ENCODE data around the gene TAF15.

TAF15 gene

GRCh38 chr17:35788477-35789368, 20.6 kb upstream of the TAF15 start:
- DNase-seq = no peak

GRCh38 chr17:35790841-35791240, 18.4 kb upstream of the TAF15 start:
- DNase-seq = no peak

GRCh38 chr17:35791681-35792350, 17.5 kb upstream of the TAF15 start:
- DNase-seq = no peak

- DNase-seq = no peak
These were observed 16.0 kb upstream of the TAF15 start for GRCh38 chr17:35793257-35793656.

- no peak for DNase-seq
These were observed 14.0 kb upstream of the TAF15 start, which contains the start of gene MMP28 for GRCh38 chr17:35795007-35795870. TSS of gene MMP28 (minus strand) at chr17:35795641. CDS start at chr17:35795377, 264 bp downstream.

- DNase-seq = no peak
These were observed 13.4 kb upstream of the TAF15 start for GRCh38 chr17:35795871-35796265.

- DNase-seq = no peak
These were observed 12.3 kb upstream of the TAF15 start for GRCh38 chr17:35796942-35797341.

- DNase-seq = no peak
These were observed 11.9 kb upstream of the TAF15 start for GRCh38 chr17:35797370-35797769.

- no peak for DNase-seq
These were observed 11.4 kb upstream of the TAF15 start for GRCh38 chr17:35797918-35798317.

- peak in 1 of 2 donors; percentile 48 for DNase-seq
These were observed 9.3 kb upstream of the TAF15 start for GRCh38 chr17:35799942-35800341.

GRCh38 chr17:35801583-35802224, 7.6 kb upstream of the TAF15 start:
- DNase-seq = peak; percentile 54 to 59

GRCh38 chr17:35804658-35805192, 4.6 kb upstream of the TAF15 start:
- DNase-seq = peak in 1 of 2 donors; percentile 95

- no peak for DNase-seq
These were observed 1.7 kb upstream of the TAF15 start for GRCh38 chr17:35807371-35808144.

- DNase-seq = no peak
These were observed 883 bp upstream of the TAF15 start for GRCh38 chr17:35808240-35808961.

GRCh38 chr17:35809855-35810461, 674 bp downstream of the TAF15 start:
- DNase-seq = no peak

- DNase-seq = no peak
These were observed 2.5 kb downstream of the TAF15 start for GRCh38 chr17:35811759-35812158.

- DNase-seq = no peak
These were observed 3.2 kb downstream of the TAF15 start for GRCh38 chr17:35812456-35812855.

- DNase-seq = no peak
These were observed 7.4 kb downstream of the TAF15 start for GRCh38 chr17:35816723-35817122.

GRCh38 chr17:35817196-35817595, 7.9 kb downstream of the TAF15 start:
- no peak for DNase-seq

GRCh38 chr17:35819455-35819854, 10.2 kb downstream of the TAF15 start:
- no peak for DNase-seq
